ENCODE data around the gene RPS18. TPM values are rescaled to one million over a fixed set of nuclear protein-coding genes. Genes with fewer than 3 reads are reported as not detected.

Gene RPS18
- total RNA-seq, 1 experiment from 2014 or later, result 4,062 TPM

DNA sequence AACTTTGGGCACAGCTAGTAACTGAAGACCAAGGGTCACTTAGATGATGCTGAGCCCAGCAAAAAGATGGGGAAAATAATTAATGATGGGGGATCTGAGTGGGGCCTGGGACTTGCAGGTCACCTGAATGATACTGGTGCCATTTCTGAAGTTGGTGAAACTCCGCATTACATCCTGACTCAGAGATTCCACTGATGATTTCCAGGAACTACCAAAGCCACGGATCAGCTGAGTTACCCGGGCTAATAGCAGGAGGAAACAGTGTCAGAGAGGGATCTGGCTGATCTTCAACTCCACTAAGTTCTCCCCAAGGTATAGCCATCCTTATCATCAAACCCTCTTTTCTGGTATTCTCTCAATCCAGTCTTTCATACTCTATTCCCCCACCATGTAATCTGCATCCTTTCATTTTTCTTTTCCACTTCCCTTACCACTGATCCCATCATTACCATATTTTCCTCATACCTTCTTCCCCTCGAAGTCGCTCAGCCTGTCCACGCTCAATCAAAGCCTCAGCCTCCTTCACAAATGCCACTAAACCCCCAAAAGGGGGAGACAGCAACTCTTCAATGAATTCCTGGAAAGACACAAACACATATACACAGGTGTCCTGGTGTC lies 20.4 kb upstream of the RPS18 start:
- ChIA-PET RAD21 (ENCODE audit: low non-redundant PET in 1 of 2, low total read pairs in 2 of 2, uncharacterized antibody in 2 of 2, unreplicated experiment in 2 of 2) (no interaction called here), CTCF (no interaction called here), POLR2A (interaction anchor here (3.7 to 4.0 kb wide), 2 partner anchors 10 to 20 kb away, joined by 19 to 24 read pairs; partner anchors contain the start of genes RPS18 and VPS52)
- no peak overlapping the region for H2AFZ ChIP-seq (ENCODE audit: low read depth, low read length, poor library complexity, severe bottlenecking)
- H4K20me1 ChIP-seq (ENCODE audit: insufficient read depth), result no peaks in the 10 kb centered on the region
- no peaks in the 10 kb centered on the region for H3K27me3 ChIP-seq (ENCODE audit: insufficient read depth, low read length)
- no peak for ATAC-seq
- H3K9me3 ChIP-seq (ENCODE audit: control insufficient read depth in 1 of 2, insufficient read depth in 1 of 2, low read depth in 1 of 2, low read length in 2 of 2), result no peaks in the 10 kb centered on the region
- no peak for DNase-seq (ENCODE audit: low read depth, low spot score)
- peaks cover 24 to 53% of the 10 kb centered on the region in 2 experiments for H3K4me1 ChIP-seq (ENCODE audit: control insufficient read depth in 1 of 2, insufficient read depth in 2 of 2, low read length in 2 of 2)
- H3K4me3 ChIP-seq (replicated peaks in 1 of 2; ENCODE audit: low read depth in 1 of 2, low read length in 2 of 2), result no peak overlapping the region
- H3K79me2 ChIP-seq (ENCODE audit: insufficient read depth, low read length), result no peaks in the 10 kb centered on the region
- no TSS peak for BruUV-seq (replicated peaks)
- H3K4me2 ChIP-seq (ENCODE audit: low read length), result no peak overlapping the region
- no peak overlapping the region for H3K9ac ChIP-seq (ENCODE audit: low read length)
- no peaks in the 10 kb centered on the region for H3K36me3 ChIP-seq (ENCODE audit: control insufficient read depth in 1 of 2, insufficient read depth in 2 of 2, low read length in 2 of 2)
- peak; percentile 16; the same call in 1 of the 2 replicates for TF ChIP-seq RAD21 (IDR thresholded peaks at IDR 0.05; ENCODE audit: low read depth)
- no peak for TF ChIP-seq ZFX (IDR thresholded peaks at IDR 0.05)
- no peak for TF ChIP-seq EZH2 (IDR thresholded peaks at IDR 0.05)
- no peak for TF ChIP-seq SRF (IDR thresholded peaks at IDR 0.05; ENCODE audit: low read depth)
- no peaks in the 10 kb centered on the region for H3K9me2 ChIP-seq (ENCODE audit: insufficient read depth)
- no peak overlapping the region for H3K27ac ChIP-seq (ENCODE audit: low read depth, low read length)
- intact Hi-C loops (cut with micrococcal nuclease), result no loop called here

DNA sequence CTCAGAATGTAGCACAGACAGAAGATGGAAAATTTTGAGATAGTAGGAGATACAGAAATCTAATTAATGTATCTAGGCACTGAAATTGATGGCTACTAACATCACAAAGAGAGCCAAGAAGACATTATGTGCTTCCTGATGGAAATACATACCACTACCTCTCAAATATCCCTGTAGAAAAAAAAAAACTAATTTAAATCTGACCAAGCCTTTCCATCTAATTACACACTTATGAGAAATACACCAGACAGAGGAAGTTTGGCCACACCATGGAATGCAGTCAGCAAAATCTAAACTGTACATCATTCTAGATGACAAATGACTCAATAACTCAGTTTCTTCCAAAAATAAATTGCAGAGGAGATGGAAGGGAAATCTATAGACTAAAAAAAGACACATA lies 19.1 kb upstream of the RPS18 start:
- intact Hi-C loops (cut with micrococcal nuclease), result no loop called here
- ChIA-PET CTCF (no interaction called here), POLR2A (no interaction called here), RAD21 (ENCODE audit: low non-redundant PET in 1 of 2, low total read pairs in 2 of 2, uncharacterized antibody in 2 of 2, unreplicated experiment in 2 of 2) (no interaction called here)
- Histone ChIP-seq H3K4me2 (ENCODE audit: low read length) (no peak overlapping the region), H3K27me3 (ENCODE audit: insufficient read depth, low read length) (no peaks in the 10 kb centered on the region), H4K20me1 (ENCODE audit: insufficient read depth) (no peaks in the 10 kb centered on the region), H3K4me3 (replicated peaks in 1 of 2; ENCODE audit: low read depth in 1 of 2, low read length in 2 of 2) (no peak overlapping the region), H3K9me3 (ENCODE audit: control insufficient read depth in 1 of 2, insufficient read depth in 1 of 2, low read depth in 1 of 2, low read length in 2 of 2) (no peaks in the 10 kb centered on the region), H2AFZ (ENCODE audit: low read depth, low read length, poor library complexity, severe bottlenecking) (no peak overlapping the region), H3K36me3 (ENCODE audit: control insufficient read depth in 1 of 2, insufficient read depth in 2 of 2, low read length in 2 of 2) (no peaks in the 10 kb centered on the region), H3K79me2 (ENCODE audit: insufficient read depth, low read length) (no peaks in the 10 kb centered on the region), H3K9me2 (ENCODE audit: insufficient read depth) (no peaks in the 10 kb centered on the region), H3K4me1 (ENCODE audit: control insufficient read depth in 1 of 2, insufficient read depth in 2 of 2, low read length in 2 of 2) (peaks cover 30 to 53% of the 10 kb centered on the region in 2 experiments), H3K27ac (ENCODE audit: low read depth, low read length) (no peak overlapping the region), H3K9ac (ENCODE audit: low read length) (no peak overlapping the region)
- no TSS peak for BruUV-seq (replicated peaks)
- no peak for TF ChIP-seq SIN3A (IDR thresholded peaks at IDR 0.05; ENCODE audit: low read depth)
- no peak for TF ChIP-seq ELF1 (IDR thresholded peaks at IDR 0.05; ENCODE audit: borderline replicate concordance, low read depth)
- TF ChIP-seq EGR1 (IDR thresholded peaks at IDR 0.05; ENCODE audit: low read depth), result no peak
- no peak for TF ChIP-seq YY1 (IDR thresholded peaks at IDR 0.05; ENCODE audit: extremely low read depth, insufficient replicate concordance, low read depth, low read length)
- ATAC-seq, result no peak
- no peak for DNase-seq (ENCODE audit: low read depth, low spot score)
